HS-5 (cell line): ENCODE results near the gene MYO3B.
"Not testable (repeated sequence)": the region's sequence is repeated elsewhere in the genome, so short reads cannot be mapped to it uniquely, and the experiment has no call there.

Source experiments
- DNase-seq: peaks from one replicate; pipeline ENCODE4 v3.0.0-alpha.2; 2012; ENCODE audit warnings: low read depth

The MYO3B gene

GRCh38 chr2:170647741-170648436, 469.9 kb downstream of the MYO3B start:
- no peak for DNase-seq

GRCh38 chr2:170651624-170652325, 473.8 kb downstream of the MYO3B start:
- no peak for DNase-seq

GRCh38 chr2:170652637-170653417, 474.9 kb downstream of the MYO3B start:
- no peak for DNase-seq

DNA sequence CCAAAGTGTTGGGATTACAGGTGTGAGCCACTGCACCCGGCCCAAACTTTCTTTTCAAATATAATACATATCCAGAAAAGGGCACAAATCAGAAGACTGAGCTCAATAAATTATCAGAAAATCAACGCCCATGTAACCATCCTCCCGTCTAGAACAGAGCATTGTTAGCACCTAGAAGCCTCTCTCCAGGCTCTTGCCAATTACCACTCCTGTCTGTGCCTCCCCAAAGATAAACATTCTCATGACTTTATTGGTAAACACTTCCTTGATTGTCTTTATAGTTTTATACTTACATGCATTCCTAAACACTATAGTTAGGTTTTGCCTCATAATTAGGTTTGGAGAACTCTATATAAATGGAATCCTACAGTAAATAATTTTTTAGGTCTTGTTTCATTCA, 478.7 kb downstream of the MYO3B start:
- DNase-seq, result no peak

DNA sequence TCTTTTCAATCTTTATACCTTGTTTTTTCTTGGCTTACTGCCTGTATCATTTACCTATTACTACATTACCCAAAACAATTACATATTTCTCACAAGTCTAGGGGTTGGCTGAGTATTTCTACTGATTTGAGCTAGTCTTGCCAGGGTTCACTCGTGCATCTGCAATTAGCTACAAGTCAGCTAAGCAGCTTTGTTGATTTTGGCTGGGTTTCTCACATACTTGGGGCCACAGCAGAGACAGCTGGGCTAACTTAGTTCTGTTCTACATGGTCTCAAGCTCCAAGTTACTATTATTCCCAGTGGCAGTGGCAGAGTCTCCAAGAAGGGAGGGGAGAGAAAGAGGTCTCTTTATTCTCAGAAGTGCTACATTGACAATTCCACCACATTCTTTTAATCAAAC, 482.5 kb downstream of the MYO3B start:
- DNase-seq, result no peak

GRCh38 chr2:170665743-170666142, 487.8 kb downstream of the MYO3B start:
- no peak for DNase-seq

- no peak for DNase-seq
Observed at GRCh38 chr2:170669909-170670308, 492.0 kb downstream of the MYO3B start.

GRCh38 chr2:170670651-170671050, 492.7 kb downstream of the MYO3B start:
- DNase-seq, result no peak

GRCh38 chr2:170671079-170671478, 493.1 kb downstream of the MYO3B start:
- no peak for DNase-seq

GRCh38 chr2:170674282-170674681, 496.3 kb downstream of the MYO3B start:
- DNase-seq, result not testable (repeated sequence)

GRCh38 chr2:170675701-170676100, 497.8 kb downstream of the MYO3B start:
- no peak for DNase-seq

DNA sequence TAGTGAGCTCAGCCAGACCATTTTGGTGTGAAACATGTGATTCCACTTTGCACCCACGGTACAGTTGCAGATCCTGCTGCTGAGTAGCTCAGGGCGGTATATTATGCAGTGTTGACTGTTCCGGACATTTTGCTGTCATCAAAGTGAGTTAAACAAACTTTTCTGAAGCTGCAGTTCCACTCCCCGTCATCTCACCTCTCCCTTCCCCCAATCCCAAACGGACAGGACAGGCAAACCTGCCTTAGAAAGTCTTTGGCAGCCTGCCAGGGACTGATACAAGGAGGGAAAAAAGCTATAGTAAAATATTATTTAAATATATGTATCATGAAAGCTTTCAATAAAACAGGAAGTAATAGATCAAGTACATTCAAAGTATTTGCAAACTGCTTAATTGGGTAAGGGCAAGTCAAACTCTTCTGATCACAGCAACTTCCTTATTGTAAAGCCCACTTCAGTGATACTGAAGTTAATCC, 501.7 kb downstream of the MYO3B start:
- no peak for DNase-seq

GRCh38 chr2:170680172-170680941, 502.4 kb downstream of the MYO3B start:
- DNase-seq, result no peak

DNA sequence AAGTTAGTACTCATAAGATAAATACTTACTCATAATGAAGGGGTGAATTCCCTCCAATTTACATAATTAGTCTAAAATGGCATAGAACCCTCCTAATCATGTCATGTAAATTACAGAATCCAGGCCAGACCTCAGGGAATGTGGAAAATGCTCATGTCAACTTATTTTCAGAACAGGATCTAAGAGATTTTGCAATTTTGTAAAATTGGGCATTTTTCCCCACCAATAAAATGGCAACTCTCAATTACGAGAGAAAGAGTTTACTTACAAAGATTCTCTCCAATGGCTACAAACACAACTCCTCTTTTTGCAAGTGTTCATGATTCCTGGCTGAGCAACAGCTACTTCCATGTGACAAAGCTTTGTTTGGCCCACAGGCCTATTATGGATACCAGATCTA, 503.4 kb downstream of the MYO3B start:
- no peak for DNase-seq

DNA sequence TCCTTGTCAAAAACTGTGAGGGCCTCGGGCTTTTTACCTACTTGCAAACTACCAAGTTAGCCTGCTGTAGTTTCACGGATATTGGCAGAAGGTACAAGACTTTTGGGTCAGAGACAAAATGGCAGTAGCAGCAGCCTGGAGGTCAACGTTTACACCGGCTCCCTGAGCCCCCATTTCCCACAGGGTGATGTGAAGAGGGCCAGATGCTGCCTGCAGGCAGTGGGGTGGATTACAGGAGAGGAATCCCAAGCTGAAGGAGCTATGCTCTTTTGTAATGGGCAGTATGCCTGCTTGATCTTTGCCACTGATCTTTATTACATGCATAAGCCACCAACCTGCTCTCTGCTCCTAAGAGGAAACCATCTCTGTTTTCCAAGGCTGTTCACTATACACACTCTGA, 507.6 kb downstream of the MYO3B start:
- no peak for DNase-seq

DNA sequence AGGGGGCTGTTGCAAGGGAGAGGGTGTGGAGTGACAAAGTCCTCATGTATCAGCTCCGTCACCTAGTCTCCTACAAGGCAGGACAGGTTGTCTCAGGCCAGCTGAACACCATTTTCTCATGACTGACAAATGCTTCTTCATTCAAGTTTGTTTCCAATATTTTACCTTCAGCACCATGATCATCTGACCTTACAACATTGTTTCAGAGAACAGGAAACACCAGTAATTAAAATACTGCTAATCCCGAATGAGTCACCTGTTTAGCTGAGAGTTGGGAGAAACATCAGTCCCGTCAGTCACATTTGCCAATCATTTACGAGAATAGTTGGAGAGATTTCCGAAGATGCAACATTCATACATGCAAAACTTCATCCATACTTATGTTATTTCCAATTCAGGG, 511.5 kb downstream of the MYO3B start:
- no peak for DNase-seq

DNA sequence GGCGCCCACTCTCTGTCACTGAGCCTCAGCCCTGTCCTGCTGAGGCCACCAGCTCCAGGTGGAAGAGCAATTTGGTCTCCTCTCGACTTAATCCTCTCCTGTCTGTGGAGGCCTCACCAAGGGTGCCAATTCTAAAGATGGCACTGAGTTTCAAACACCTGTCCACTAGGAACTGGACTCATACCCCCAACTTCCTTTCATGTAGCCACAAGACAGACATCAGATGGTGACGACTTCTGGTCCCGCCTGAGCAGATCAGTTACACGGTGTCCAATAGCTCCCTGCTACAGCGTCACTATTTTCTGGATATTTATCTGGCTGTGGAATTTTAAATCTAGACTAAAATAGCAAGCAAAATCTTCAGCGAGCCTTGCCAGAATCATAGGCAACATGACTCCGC, 512.7 kb downstream of the MYO3B start:
- no peak for DNase-seq

DNA sequence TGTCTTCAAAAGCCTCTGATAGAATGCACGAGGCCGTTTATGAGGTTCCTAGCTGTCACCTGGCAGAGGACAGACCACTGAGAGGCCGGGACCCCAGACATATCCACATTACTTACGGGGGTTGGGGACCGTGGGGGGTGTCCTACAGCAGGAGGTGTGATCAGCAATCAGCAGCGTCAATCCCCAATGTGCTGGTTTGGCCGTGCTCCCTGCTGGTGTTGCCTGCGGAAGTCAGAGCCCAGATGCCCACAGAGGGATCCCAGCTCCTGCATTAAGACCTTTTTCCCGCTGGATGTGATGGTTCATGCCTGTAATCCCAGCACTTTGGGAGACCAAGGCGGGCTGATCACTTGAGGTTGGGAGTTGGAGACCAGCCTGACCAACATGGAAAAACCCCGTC, 516.4 kb downstream of the MYO3B start:
- DNase-seq, result no peak

GRCh38 chr2:170695521-170696410, 517.8 kb downstream of the MYO3B start:
- DNase-seq, result no peak

- no peak for DNase-seq
Observed at GRCh38 chr2:170696948-170697347, 519.0 kb downstream of the MYO3B start.

- DNase-seq, result no peak
Observed at GRCh38 chr2:170701011-170701410, 523.1 kb downstream of the MYO3B start.
